ENCODE data around the gene ZNF469. TPM values are rescaled to one million over a fixed set of nuclear protein-coding genes. Genes with fewer than 3 reads are reported as not detected.

ZNF469 gene
- 1 to 10 TPM in 3 of 4 donors, under 1 TPM in 1; 0.96 to 4.8 (median 2.1) TPM for total RNA-seq

- peak; percentile 56 for ATAC-seq
- peak within 1 kb of the TSS in 1 of 2 donors; percentile 55 for H3K4me3 ChIP-seq
- H3K36me3 ChIP-seq: no peaks in the 10 kb centered on the region
- WGBS, 2 donors (ENCODE audit: low coverage in 1 of 2): 31 to 100% methylated on average over 1 to 10 of the region's 87 CpGs
- peak within 1 kb of the TSS in 1 of 4 donors; percentile 59 for H3K27ac ChIP-seq
- TF ChIP-seq EP300 (IDR thresholded peaks at IDR 0.05): no peak
- TF ChIP-seq, protein P1, sequence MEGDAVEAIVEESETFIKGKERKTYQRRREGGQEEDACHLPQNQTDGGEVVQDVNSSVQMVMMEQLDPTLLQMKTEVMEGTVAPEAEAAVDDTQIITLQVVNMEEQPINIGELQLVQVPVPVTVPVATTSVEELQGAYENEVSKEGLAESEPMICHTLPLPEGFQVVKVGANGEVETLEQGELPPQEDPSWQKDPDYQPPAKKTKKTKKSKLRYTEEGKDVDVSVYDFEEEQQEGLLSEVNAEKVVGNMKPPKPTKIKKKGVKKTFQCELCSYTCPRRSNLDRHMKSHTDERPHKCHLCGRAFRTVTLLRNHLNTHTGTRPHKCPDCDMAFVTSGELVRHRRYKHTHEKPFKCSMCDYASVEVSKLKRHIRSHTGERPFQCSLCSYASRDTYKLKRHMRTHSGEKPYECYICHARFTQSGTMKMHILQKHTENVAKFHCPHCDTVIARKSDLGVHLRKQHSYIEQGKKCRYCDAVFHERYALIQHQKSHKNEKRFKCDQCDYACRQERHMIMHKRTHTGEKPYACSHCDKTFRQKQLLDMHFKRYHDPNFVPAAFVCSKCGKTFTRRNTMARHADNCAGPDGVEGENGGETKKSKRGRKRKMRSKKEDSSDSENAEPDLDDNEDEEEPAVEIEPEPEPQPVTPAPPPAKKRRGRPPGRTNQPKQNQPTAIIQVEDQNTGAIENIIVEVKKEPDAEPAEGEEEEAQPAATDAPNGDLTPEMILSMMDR (IDR thresholded peaks at IDR 0.05): no peak
- TF ChIP-seq POLR2A (IDR thresholded peaks at IDR 0.05): no peak
- TF ChIP-seq POLR2AphosphoS5 (IDR thresholded peaks at IDR 0.05): no peak
- H3K4me1 ChIP-seq: peaks cover 0 to 22% (median 0%) of the 10 kb centered on the region in 3 donors
- peaks cover 74% of the 10 kb centered on the region for H3K27me3 ChIP-seq
- no peaks in the 10 kb centered on the region for H3K9me3 ChIP-seq
Observed at GRCh38 chr16:88382491-88383400, at the start of gene ZNF469. Gene ZNF469, plus strand, starts transcription at chr16:88382959. Its CDS starts 44,512 bp downstream, at chr16:88427471.

GRCh38 chr16:88333848-88334777 lies 48.6 kb upstream of the ZNF469 start:
- H3K4me1 ChIP-seq: peaks cover 0 to 14% (median 8%) of the 10 kb centered on the region in 3 donors
- no peak for ATAC-seq
- WGBS, 2 donors (ENCODE audit: low coverage in 1 of 2): 82 to 85% methylated on average over 7 of the region's 10 CpGs

GRCh38 chr16:88334778-88335720 lies 47.7 kb upstream of the ZNF469 start:
- ATAC-seq: no peak
- 80 to 81% methylated on average over 1 to 18 of the region's 29 CpGs for WGBS, 2 donors (ENCODE audit: low coverage in 1 of 2)
- peaks cover 0 to 14% (median 8%) of the 10 kb centered on the region in 3 donors for H3K4me1 ChIP-seq
- H3K9me3 ChIP-seq: no peaks in the 10 kb centered on the region
- H3K27ac ChIP-seq: no peak overlapping the region
- TF ChIP-seq POLR2AphosphoS5 (IDR thresholded peaks at IDR 0.05): no peak
- no peak for TF ChIP-seq POLR2A (IDR thresholded peaks at IDR 0.05)
- TF ChIP-seq, protein P1 (IDR thresholded peaks at IDR 0.05): no peak
- no peak for TF ChIP-seq EP300 (IDR thresholded peaks at IDR 0.05)
- H3K27me3 ChIP-seq: peaks cover 23% of the 10 kb centered on the region
- no peak overlapping the region for H3K4me3 ChIP-seq
- no peaks in the 10 kb centered on the region for H3K36me3 ChIP-seq

More at GRCh38 chr16:88333848-88334777, 48.6 kb upstream of the ZNF469 start:
- TF ChIP-seq EP300 (IDR thresholded peaks at IDR 0.05): no peak
- TF ChIP-seq POLR2A (IDR thresholded peaks at IDR 0.05): no peak
- TF ChIP-seq POLR2AphosphoS5 (IDR thresholded peaks at IDR 0.05): no peak
- TF ChIP-seq, protein P1 (IDR thresholded peaks at IDR 0.05): no peak
- H3K9me3 ChIP-seq: no peaks in the 10 kb centered on the region
- no peak overlapping the region for H3K4me3 ChIP-seq
- H3K36me3 ChIP-seq: no peaks in the 10 kb centered on the region
- H3K27ac ChIP-seq: no peak overlapping the region
- peaks cover 21% of the 10 kb centered on the region for H3K27me3 ChIP-seq

- no peak for ATAC-seq
Observed at GRCh38 chr16:88337021-88337420, 45.7 kb upstream of the ZNF469 start.

More at GRCh38 chr16:88337021-88337420, 45.7 kb upstream of the ZNF469 start:
- no peak overlapping the region for H3K27ac ChIP-seq
- H3K9me3 ChIP-seq: no peaks in the 10 kb centered on the region
- H3K27me3 ChIP-seq: peaks cover 36% of the 10 kb centered on the region
- H3K4me3 ChIP-seq: no peak overlapping the region
- TF ChIP-seq EP300 (IDR thresholded peaks at IDR 0.05) (no peak), POLR2AphosphoS5 (IDR thresholded peaks at IDR 0.05) (no peak), POLR2A (IDR thresholded peaks at IDR 0.05) (no peak)
- TF ChIP-seq, protein P1 (IDR thresholded peaks at IDR 0.05): no peak
- H3K4me1 ChIP-seq: peaks cover 0 to 11% (median 8%) of the 10 kb centered on the region in 3 donors
- 69 to 92% methylated on average over 2 of the region's 8 CpGs for WGBS, 2 donors (ENCODE audit: low coverage in 1 of 2)
- no peaks in the 10 kb centered on the region for H3K36me3 ChIP-seq

Data from gastroesophageal sphincter (tissue), 4 donors.